Measurements from ENCODE around the gene DPH2.

DPH2 gene

GRCh38 chr1:43999455-43999854 lies 29.6 kb downstream of the DPH2 start:
- no peak for TF ChIP-seq REST (IDR thresholded peaks at IDR 0.05; ENCODE audit: insufficient read depth in 1 of 2, low read depth in 2 of 2, low read length in 2 of 2)
- no peak for TF ChIP-seq SIN3A (IDR thresholded peaks at IDR 0.05; ENCODE audit: borderline replicate concordance, insufficient read depth, low read length)
- TF ChIP-seq POLR2AphosphoS5 (IDR thresholded peaks at IDR 0.05; ENCODE audit: low read depth, low read length) = no peak
- TF ChIP-seq TAF1 (IDR thresholded peaks at IDR 0.05; ENCODE audit: borderline replicate concordance, insufficient read depth, low read length) = no peak
- no peak for TF ChIP-seq FOXP2 (optimal IDR thresholded peaks at IDR 0.05; ENCODE audit: borderline replicate concordance, extremely low read depth, extremely low read length, insufficient read depth)

- TF ChIP-seq REST (IDR thresholded peaks at IDR 0.05; ENCODE audit: insufficient read depth in 1 of 2, low read depth in 2 of 2, low read length in 2 of 2) (no peak), POLR2AphosphoS5 (IDR thresholded peaks at IDR 0.05; ENCODE audit: low read depth, low read length) (no peak), FOXP2 (optimal IDR thresholded peaks at IDR 0.05; ENCODE audit: borderline replicate concordance, extremely low read depth, extremely low read length, insufficient read depth) (no peak), SIN3A (IDR thresholded peaks at IDR 0.05; ENCODE audit: borderline replicate concordance, insufficient read depth, low read length) (no peak), TAF1 (IDR thresholded peaks at IDR 0.05; ENCODE audit: borderline replicate concordance, insufficient read depth, low read length) (no peak)
These were observed 30.4 kb downstream of the DPH2 start for GRCh38 chr1:44000122-44000665.

GRCh38 chr1:44002165-44002564 lies 32.4 kb downstream of the DPH2 start:
- TF ChIP-seq FOXP2 (optimal IDR thresholded peaks at IDR 0.05; ENCODE audit: borderline replicate concordance, extremely low read depth, extremely low read length, insufficient read depth) (no peak), POLR2AphosphoS5 (IDR thresholded peaks at IDR 0.05; ENCODE audit: low read depth, low read length) (no peak), TAF1 (IDR thresholded peaks at IDR 0.05; ENCODE audit: borderline replicate concordance, insufficient read depth, low read length) (no peak), REST (IDR thresholded peaks at IDR 0.05; ENCODE audit: insufficient read depth in 1 of 2, low read depth in 2 of 2, low read length in 2 of 2) (no peak), SIN3A (IDR thresholded peaks at IDR 0.05; ENCODE audit: borderline replicate concordance, insufficient read depth, low read length) (no peak)

- TF ChIP-seq TAF1 (IDR thresholded peaks at IDR 0.05; ENCODE audit: borderline replicate concordance, insufficient read depth, low read length) (no peak), FOXP2 (optimal IDR thresholded peaks at IDR 0.05; ENCODE audit: borderline replicate concordance, extremely low read depth, extremely low read length, insufficient read depth) (no peak), REST (IDR thresholded peaks at IDR 0.05; ENCODE audit: insufficient read depth in 1 of 2, low read depth in 2 of 2, low read length in 2 of 2) (no peak), POLR2AphosphoS5 (IDR thresholded peaks at IDR 0.05; ENCODE audit: low read depth, low read length) (no peak), SIN3A (IDR thresholded peaks at IDR 0.05; ENCODE audit: borderline replicate concordance, insufficient read depth, low read length) (no peak)
These were observed 32.9 kb downstream of the DPH2 start for GRCh38 chr1:44002606-44003157.

Data from PFSK-1 (cell line).